IPS-15b (cell line): Measurements from ENCODE around the gene BMP7.

Experiments
- H3K27me3 ChIP-seq: one replicate; pipeline ENCODE4 v1.6.1; 2013; ENCODE audit warnings: low read length; ENCODE audit not compliant: control insufficient read depth, insufficient read depth
- H3K36me3 ChIP-seq: one replicate; pipeline ENCODE4 v1.6.1; 2013; ENCODE audit warnings: low read length; ENCODE audit not compliant: control insufficient read depth, insufficient read depth
- H3K4me1 ChIP-seq: one replicate; pipeline ENCODE4 v1.6.1; 2013; ENCODE audit warnings: mild to moderate bottlenecking, low read length; ENCODE audit not compliant: control insufficient read depth, insufficient read depth
- H3K4me3 ChIP-seq: one replicate; pipeline ENCODE4 v1.5.1; 2013; ENCODE audit warnings: low read depth, low read length
- H3K9ac ChIP-seq: one replicate; pipeline ENCODE4 v1.6.1; 2013; ENCODE audit warnings: low read depth, mild to moderate bottlenecking, low read length
- H3K9me3 ChIP-seq: one replicate; pipeline ENCODE4 v1.6.1; 2013; ENCODE audit warnings: mild to moderate bottlenecking, low read length; ENCODE audit not compliant: control insufficient read depth, insufficient read depth

BMP7 gene

GRCh38 chr20:57157106-57157691 is 109.2 kb downstream of the BMP7 start:
- H3K27me3 ChIP-seq = no peaks in the 10 kb centered on the region
- no peaks in the 10 kb centered on the region for H3K36me3 ChIP-seq
- no peaks in the 10 kb centered on the region for H3K9me3 ChIP-seq
- H3K4me1 ChIP-seq = peaks cover 4% of the 10 kb centered on the region
- H3K9ac ChIP-seq = no peak overlapping the region
- H3K4me3 ChIP-seq = no peak overlapping the region

GRCh38 chr20:57156011-57156729 is 110.3 kb downstream of the BMP7 start:
- peaks cover 4% of the 10 kb centered on the region for H3K4me1 ChIP-seq
- H3K4me3 ChIP-seq = no peak overlapping the region
- no peaks in the 10 kb centered on the region for H3K36me3 ChIP-seq
- no peaks in the 10 kb centered on the region for H3K27me3 ChIP-seq
- no peak overlapping the region for H3K9ac ChIP-seq
- H3K9me3 ChIP-seq = no peaks in the 10 kb centered on the region

- no peaks in the 10 kb centered on the region for H3K36me3 ChIP-seq
- peaks cover 4% of the 10 kb centered on the region for H3K4me1 ChIP-seq
- H3K27me3 ChIP-seq = no peaks in the 10 kb centered on the region
- no peaks in the 10 kb centered on the region for H3K9me3 ChIP-seq
- H3K4me3 ChIP-seq = no peak overlapping the region
- no peak overlapping the region for H3K9ac ChIP-seq
These were observed 111.0 kb downstream of the BMP7 start for GRCh38 chr20:57155415-57155814.

- Histone ChIP-seq H3K9ac (no peak overlapping the region), H3K4me3 (no peak overlapping the region), H3K4me1 (no peaks in the 10 kb centered on the region), H3K36me3 (no peaks in the 10 kb centered on the region), H3K27me3 (no peaks in the 10 kb centered on the region), H3K9me3 (no peaks in the 10 kb centered on the region)
These were observed 113.1 kb downstream of the BMP7 start for GRCh38 chr20:57153238-57153905.

GRCh38 chr20:57152557-57152956 is 113.9 kb downstream of the BMP7 start:
- no peak overlapping the region for H3K9ac ChIP-seq
- no peaks in the 10 kb centered on the region for H3K27me3 ChIP-seq
- H3K9me3 ChIP-seq = no peaks in the 10 kb centered on the region

GRCh38 chr20:57150559-57150958 is 115.9 kb downstream of the BMP7 start:
- Histone ChIP-seq H3K27me3 (no peaks in the 10 kb centered on the region), H3K36me3 (no peaks in the 10 kb centered on the region), H3K4me3 (no peak overlapping the region), H3K9ac (no peak overlapping the region), H3K4me1 (no peaks in the 10 kb centered on the region), H3K9me3 (no peaks in the 10 kb centered on the region)

More at GRCh38 chr20:57152557-57152956, 113.9 kb downstream of the BMP7 start:
- Histone ChIP-seq H3K36me3 (no peaks in the 10 kb centered on the region), H3K4me1 (no peaks in the 10 kb centered on the region), H3K4me3 (no peak overlapping the region)

GRCh38 chr20:57148263-57148662 is 118.2 kb downstream of the BMP7 start:
- H3K9ac ChIP-seq = no peak overlapping the region

GRCh38 chr20:57147185-57147584 is 119.3 kb downstream of the BMP7 start:
- no peaks in the 10 kb centered on the region for H3K9me3 ChIP-seq
- no peak overlapping the region for H3K4me3 ChIP-seq
- no peaks in the 10 kb centered on the region for H3K36me3 ChIP-seq
- no peak overlapping the region for H3K9ac ChIP-seq
- H3K27me3 ChIP-seq = no peaks in the 10 kb centered on the region
- H3K4me1 ChIP-seq = no peaks in the 10 kb centered on the region

More at GRCh38 chr20:57148263-57148662, 118.2 kb downstream of the BMP7 start:
- Histone ChIP-seq H3K27me3 (no peaks in the 10 kb centered on the region), H3K4me1 (no peaks in the 10 kb centered on the region), H3K4me3 (no peak overlapping the region), H3K9me3 (no peaks in the 10 kb centered on the region), H3K36me3 (no peaks in the 10 kb centered on the region)

GRCh38 chr20:57146155-57146554 is 120.3 kb downstream of the BMP7 start:
- H3K4me1 ChIP-seq = no peaks in the 10 kb centered on the region
- no peak overlapping the region for H3K9ac ChIP-seq
- H3K36me3 ChIP-seq = no peaks in the 10 kb centered on the region
- H3K9me3 ChIP-seq = no peaks in the 10 kb centered on the region
- no peak overlapping the region for H3K4me3 ChIP-seq
- H3K27me3 ChIP-seq = no peaks in the 10 kb centered on the region

- H3K4me1 ChIP-seq = no peaks in the 10 kb centered on the region
- no peak overlapping the region for H3K4me3 ChIP-seq
- no peaks in the 10 kb centered on the region for H3K9me3 ChIP-seq
These were observed 121.3 kb downstream of the BMP7 start for GRCh38 chr20:57145089-57145631.

GRCh38 chr20:57143173-57143572 is 123.3 kb downstream of the BMP7 start:
- Histone ChIP-seq H3K27me3 (no peaks in the 10 kb centered on the region), H3K36me3 (no peaks in the 10 kb centered on the region), H3K4me1 (no peaks in the 10 kb centered on the region), H3K4me3 (no peak overlapping the region), H3K9me3 (no peaks in the 10 kb centered on the region), H3K9ac (no peak overlapping the region)

More at GRCh38 chr20:57145089-57145631, 121.3 kb downstream of the BMP7 start:
- Histone ChIP-seq H3K9ac (no peak overlapping the region), H3K27me3 (no peaks in the 10 kb centered on the region), H3K36me3 (no peaks in the 10 kb centered on the region)
